HG03139 (cell line): Measurements from ENCODE around the gene INO80E.

ENCODE experiments used
- ATAC-seq: cut with Tn5 transposase; IDR thresholded peaks from one replicate; pipeline ENCODE4 v1.9.1; 2021; ENCODE audit not compliant: unreplicated experiment

The INO80E gene

DNA sequence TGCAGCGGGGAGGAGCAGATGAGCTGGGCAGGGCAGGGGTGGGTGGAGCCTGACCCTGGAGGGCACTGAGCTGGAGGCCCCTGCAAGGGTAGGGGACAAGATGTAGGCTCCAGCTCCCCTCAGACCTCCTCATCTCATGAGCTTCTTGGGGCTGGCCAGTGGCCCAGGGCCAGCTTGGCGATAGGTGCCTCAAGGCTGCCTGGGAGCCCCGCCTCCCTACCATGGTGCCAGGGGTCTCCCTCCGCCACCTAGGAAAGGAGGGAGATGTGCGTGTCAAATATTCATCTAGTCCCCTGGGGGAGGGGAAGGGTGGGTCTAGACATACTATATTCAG lies 4.5 kb upstream of the INO80E start:
- no peak for ATAC-seq

DNA sequence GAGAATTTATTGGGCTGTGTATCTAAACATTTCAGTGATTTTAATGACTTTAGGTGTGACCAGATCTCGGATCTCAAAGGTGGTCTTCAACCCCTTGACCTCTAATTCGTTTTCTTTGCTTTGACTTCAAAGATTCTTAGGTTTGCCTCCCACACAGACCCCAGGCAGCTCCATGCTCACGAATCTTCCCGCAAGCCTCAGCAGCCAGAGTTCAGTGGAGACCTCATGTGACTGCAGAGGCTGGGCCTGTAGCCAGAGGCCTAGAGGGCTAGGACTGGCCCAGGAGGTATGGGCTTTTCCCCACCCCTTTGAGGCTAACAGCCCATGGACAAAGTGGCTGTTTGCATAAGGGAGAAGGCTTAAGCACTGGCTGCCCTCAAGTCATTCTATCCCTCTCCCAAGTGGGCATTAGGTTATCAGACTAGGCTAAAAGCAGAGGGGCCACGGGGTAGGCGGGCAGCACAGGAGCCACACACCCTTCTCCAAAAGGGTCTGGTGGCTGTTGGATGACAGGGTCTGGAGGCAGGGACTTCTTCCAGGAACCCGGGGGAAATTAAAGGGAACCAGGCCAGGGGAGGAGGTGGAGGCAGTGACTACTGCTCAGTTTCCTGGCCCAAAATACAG lies 3.6 kb upstream of the INO80E start:
- ATAC-seq, result no peak

DNA sequence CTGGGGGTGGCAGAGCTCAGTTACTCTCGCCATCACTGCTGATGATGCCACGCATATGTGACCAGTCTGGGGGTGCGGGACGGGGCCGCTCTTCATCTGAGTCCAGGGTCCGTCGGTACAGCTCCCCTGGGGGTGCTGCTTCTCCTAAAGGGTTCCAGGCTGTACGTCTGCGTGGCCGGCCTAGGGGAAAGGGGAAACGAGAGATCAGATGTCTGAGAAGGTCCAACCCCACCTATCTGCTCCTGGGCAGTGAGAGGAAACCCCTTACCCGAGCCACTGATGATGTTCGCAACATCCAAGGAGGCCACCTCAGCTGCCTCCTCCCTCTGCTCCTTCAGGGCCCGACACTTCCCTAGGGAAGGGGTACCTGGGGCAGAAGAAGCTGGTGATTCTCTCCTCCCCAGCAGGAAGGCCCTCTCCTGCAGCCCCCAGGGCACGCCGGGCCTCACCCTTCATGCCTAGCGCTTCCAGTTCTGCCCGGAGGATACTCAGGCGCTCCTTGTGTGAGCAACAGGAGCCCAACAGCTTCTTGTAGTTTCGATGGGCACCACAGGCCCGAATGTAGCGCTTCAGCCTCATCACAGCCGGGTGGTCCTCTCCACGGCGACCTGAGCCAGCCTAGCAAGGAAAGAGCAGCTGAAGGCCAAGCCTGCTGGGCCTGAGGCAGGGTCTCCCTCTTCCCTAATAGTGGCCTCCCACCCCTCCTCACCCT lies 2.7 kb upstream of the INO80E start:
- ATAC-seq, result no peak

DNA sequence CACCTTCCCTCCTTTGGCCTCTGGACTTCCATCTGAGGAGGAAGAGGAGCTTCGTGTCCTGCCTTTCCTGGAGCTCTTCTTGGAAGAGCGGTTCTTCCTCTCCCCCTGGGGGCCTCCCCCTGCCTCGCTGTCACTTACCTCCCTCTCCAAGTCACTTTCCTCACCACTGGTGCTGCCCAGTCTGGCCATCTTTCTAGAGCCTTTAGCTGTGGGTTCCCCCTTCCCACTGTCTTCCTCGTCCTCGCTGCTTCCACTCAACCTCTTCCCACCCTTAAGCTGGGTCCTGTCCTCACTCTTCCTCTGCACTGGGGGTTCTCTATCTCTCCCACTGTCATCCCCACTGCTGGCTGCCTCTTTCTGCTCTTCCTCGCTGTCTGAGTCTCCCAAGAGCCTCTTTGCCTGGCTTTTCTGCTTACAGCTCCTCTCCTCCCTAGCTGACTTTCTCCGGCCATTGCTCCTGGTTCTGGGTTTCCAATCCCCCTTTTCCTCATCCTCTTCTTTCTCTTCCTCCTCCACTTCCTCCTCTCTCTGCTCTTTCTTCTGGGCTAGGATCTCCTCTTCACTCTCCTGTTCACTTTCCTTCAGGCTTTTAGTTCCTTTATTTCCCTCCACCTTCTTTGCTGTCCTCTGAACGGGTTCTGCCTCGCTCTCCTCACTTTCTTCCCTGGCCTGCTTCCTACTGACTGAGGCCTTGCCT lies 2.0 kb upstream of the INO80E start:
- ATAC-seq, result no peak

DNA sequence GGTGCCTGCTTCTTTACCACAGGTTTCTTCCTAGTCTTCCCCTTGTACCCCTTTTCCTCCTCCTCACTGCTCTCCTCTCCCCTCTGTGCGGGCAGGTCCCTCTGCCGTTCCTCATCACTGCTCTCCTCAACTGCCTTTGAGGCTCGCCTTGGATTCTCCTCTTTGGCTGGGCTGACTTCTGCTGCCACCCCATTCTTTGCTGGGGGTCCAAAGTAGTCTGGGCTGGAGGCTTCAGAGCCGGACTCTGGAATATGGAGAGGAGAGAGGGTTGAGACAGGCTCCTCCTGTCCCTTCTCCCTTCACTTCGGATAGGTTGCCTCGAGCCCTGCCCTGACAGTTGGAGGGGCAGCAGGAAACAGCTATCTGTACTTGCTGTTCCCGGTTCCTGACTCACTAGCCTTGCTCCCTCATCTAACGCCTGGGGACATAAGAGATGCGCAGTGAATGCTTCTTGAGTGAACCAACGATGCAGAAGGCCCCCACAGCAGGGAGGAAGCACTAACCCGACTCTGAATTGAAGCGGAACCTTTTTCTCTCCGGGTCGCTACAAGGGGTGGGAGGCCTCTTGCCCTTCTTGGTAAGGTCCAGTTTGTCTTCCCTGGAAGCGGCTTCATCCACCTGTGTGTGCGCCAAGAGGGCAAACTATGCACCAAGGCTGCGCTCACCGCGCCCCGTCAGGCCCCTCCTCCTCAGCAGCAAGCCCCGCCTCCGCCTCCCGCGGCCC lies 1.3 kb upstream of the INO80E start:
- ATAC-seq, result peak; percentile 31

DNA sequence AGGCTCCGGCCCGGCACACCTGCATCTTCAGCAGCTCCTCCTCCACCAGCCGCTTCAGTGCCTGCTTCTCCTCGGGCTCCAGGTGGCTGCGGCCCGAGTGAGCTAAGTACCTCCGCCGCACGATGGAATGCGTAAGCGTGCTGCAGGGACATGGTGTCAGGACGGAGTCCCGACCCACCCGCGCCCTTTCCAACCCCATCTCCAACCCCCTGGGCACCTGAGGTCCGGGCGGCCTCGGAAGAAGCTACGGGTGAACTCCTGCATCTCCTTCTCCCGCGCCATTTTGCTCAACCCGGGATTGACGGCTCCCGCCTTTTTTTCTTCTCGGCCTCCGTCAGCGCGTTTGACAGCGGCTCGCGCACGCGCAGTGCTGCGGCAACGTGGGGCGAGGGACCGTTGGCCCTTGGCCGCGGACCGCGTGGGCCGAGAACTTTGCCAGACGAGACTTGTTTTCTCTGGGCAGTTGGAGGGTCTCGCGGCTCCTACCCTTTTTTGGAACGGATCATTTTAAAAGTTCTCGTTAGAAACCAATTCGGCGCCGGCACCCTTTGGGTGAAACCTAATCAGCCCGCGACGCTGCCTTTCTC lies 624 bp upstream of the INO80E start, which contains the start of gene HIRIP3:
Gene HIRIP3, minus strand, starts transcription at position 294 of the 587 bp plus-strand sequence. Its CDS starts 12 bp downstream, at position 282.
- peak; percentile 38 for ATAC-seq

DNA sequence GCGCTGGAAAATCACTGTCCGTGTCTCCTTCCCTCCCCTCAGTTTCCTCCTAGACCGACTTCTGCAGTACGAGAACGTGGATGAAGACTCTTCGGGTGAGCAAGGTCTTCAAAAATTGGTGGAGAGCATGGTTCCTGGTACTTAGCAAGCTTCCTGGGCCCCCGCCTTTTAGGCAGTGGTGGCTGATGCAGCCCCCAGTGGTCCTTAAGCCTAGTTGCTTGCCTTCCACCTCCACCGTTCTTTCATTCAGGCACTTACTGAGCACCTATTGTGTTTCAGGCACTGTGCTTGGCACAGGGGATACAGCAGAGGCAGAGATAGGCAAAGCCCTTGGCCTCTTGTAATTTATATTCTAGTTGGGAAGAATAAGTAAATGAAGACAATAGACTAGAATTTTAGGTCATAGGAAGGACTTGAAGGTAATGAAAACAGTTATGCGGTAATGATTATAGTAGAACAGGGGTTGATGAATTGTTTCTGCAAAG lies 767 bp downstream of the INO80E start:
- ATAC-seq, result no peak

DNA sequence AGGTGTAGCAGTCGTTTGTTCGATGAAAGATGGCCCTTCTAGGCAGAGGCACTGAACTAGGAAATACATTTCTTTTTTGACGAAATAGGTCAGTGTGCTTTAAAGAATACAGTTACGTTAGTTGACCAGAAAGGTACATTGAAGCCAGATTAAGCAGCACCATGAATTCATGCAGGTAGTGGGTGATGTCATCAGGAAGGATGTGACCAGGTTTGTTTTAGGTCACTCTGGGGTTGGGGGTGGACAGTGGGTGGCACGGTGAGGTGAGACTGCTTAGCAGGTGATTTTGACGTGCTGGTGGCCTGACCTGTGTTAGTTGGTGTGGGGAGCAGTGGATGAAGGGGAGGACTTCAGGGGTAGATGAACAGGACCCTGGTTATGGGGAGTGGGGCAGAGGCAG lies 3.6 kb downstream of the INO80E start:
- ATAC-seq, result no peak

DNA sequence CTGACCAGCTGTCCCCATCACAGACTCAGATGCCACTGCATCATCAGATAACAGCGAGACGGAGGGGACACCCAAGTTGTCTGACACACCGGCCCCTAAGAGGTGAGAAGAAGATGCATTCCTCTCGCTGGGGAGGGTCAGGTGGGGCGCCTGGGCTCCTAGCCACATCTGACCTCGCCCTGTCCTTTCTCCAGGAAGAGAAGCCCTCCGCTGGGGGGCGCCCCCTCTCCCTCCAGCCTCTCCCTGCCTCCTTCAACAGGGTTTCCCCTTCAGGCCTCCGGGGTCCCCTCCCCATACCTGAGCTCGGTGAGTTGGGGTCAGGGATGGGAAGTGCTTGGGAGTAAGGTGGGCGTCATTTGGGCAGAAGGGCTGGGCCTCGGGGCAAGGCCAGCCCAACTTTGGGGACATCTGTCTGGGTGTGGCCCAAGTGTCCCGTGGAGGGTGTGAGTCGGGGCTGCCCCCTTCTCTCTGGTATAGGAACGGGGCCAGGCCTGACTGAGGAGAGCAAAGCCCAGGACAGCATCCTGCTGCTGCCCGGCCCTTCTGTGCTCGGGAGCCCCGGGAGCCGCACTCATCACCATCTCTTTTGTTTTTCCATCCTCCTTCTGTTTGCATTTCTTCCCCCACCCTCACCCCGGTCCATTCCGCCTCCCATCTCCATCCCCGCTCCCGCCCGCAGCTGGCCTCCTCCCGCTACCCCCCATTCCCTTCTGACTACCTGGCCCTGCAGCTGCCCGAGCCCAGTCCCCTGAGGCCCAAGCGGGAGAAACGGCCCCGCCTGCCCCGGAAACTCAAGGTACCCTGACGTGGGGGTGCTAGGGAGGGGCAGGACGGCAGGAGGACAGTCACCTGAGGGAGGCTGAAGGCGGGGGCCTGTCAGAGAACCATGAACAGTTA lies 4.9 kb downstream of the INO80E start:
- ATAC-seq, result no peak

DNA sequence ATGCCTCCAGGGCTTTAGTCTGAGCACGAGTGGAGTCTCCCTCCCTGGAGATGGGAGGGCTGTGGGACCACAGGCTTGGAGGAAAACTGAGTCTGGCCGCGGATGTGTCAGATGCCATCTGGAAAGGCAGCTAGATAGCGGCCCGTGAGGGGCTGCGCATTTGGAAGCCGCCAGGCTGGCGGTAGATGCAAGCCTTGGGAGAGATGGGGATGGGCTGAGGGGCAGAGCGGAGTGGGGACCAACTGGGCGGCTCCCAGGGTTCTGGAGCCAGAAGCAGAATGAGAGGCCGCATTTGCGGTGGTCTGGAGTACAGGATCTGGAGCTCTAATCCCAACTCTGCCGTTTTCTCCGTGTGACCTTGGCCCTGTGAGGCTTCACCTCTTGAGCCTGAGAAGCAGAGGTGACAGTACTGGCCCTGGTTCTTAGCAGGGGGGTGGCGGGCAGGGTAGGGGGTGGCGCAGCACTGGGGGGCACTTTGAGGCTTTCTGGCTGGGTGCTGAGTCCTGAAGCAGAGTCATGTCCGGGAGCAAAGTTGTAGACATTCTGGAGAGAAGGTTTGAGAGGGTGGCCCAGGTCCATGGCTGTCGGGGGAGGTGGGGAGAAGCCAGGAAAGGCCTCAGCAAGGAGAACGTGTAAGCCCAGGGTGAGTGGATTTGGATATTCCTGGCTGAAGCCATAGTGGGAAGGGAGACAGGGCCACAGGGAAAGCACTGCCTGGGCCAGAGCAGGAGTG lies 6.7 kb downstream of the INO80E start:
- no peak for ATAC-seq

DNA sequence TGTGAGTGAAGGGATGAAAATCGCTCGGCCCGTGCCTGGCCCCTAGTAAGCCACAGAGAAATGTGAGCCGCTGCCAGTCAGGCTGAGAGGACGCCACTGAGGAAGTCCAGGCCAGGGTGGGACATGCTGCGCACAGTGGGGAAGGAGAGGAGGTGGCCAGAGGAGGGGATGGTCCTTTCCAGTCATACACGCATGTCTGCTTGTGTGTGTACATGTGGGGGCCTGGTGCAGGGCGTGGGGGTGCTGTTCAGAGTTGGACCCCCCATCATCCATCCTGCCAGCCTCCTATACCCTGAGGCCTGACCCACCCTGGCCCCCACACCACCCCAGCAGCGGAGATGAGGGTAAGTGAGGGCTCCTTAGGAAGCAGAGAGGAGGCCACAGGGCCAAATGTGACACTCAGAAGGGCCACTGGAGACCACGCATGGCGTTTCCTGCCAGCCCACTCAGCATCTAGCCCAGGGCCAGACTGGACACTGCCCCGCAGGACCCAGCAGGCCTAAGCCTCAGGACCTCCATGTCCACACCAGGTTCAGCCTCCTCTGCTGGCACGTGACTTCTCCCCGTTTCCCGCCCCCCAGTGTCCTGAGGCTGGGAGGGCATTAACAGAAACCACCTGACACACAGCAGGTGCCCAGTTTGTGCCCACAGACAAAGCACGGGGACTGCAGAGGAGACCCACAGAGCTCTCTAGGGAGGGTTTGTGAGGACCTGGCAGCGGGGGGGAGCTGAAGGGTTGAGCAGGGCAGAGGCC lies 7.8 kb downstream of the INO80E start:
- ATAC-seq, result no peak

DNA sequence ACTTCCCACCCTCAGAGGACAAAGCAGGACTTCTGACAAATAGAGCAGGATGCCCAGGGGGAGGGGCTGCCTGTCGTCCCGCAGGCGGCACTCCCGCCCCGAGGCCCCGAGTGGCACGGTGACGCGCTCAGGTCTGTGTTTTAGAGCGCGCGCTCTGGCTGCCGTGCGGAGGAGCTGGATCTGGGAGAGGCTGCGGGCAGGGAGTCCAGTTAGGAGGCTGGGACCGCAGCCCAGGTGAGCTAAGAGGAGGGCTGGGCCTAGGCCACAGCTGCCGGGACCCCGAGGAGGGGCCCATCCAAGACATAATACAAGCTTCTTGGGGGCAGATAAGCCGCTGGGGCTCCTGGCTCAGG lies 8.4 kb downstream of the INO80E start:
- ATAC-seq, result no peak

DNA sequence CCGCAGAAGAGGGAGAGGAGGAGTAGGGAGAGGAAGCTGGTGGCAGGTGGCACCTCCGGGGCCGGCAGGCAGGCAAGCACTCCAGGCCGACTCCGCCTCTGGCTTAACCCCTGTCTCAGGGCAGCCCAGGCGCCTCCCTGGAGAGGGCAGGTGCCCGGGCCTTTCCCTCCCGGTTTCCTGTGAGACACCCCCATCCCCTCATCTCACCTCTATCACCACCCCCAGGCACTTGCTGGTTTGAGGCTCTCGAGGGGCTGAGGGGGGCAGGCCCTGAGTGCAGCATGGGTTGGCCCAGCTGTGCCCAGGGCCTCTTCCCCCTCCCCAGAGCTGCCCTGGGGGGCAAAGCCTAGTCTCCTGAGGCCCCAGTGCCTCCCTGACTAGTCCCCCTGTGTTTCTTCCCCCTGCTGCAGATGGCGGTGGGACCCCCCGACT lies 8.8 kb downstream of the INO80E start:
- ATAC-seq, result no peak

DNA sequence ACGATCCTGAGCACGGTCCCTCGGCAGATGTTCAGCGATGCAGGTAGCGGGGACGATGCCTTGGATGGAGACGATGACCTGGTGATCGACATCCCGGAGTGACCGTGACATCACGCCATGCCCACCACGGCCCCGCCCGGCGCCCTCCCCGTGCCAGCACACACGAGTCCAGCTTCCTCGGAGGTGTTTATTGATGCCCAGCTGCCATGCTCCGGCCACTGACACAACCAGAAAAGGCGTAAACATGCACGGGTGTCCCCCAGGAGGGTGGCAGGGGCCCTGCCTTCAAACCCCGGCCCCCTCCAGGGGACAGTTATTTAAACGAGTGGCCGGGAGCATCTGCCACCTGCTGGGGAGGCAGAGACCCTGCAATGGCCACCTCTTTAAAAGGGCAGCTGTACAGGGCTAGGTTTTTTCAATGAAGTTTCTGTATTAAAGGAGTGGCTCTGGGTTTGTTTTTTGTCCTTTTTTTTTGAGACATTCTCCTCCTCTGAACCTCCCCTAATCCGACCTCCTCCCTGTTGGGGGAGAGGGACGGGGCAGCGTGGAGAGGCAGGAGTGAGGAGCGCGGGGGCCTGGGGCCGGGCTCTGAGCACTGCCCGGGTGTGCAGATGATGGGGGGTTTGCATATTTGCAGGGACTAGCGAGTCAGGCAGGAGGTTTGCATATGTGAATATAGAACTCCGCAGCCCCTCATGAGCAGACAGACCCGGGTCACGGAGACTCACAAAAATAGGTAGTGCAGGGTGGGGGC lies 9.5 kb downstream of the INO80E start:
- ATAC-seq, result no peak

DNA sequence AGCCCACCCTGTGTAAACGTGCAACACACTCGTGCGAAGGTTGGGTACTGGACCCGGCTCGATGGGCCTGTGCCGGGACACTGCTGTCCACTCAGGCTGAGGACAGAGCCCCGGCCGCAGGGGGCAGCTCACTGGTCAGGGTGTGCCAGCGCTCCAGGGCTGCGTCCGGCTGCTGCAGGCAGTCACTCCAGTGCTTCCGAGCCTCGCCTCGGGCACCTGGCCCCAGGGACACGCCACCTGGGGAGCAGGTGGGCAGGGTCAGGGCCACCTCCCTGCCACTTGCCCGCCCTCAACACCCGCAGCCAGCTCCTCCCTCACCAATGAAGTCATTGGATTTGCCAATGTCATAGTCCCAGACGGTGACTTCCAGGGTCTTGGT lies 10.0 kb downstream of the INO80E start:
- ATAC-seq, result no peak

DNA sequence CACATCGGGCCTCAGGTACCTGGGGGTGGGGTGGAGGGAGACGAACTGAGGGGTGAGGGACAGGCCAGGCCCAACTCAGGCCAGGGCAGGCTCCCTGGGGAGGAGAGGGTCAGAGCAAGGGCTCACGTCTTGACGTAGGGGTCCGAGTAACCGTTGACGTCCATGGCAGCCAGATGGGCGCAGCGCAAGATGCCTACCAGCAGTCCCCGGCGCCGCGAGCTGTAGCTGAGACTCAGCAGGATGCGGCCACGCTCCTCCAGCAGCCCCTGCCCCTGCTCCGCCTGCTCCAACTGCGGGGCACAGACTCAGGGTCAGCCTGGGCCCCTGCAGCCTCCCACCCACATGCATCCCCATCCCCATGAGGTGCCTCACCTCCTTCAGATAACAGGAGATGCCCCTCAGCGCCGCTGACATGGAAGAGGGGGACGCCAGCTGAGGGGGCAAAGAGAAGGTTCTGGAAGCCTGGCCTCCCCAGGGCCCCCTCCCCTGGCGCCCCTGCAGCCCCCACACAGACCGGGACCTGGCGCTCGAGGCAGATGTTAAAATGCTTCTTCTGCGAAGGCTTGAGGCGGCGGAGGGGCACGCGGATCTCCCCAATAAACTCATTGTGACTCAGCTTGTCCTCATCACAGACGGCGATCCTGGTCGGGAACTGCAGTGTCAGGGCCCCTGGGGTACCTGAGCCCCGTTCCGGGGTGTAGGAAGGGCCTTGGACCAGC lies 10.8 kb downstream of the INO80E start:
- ATAC-seq, result no peak

DNA sequence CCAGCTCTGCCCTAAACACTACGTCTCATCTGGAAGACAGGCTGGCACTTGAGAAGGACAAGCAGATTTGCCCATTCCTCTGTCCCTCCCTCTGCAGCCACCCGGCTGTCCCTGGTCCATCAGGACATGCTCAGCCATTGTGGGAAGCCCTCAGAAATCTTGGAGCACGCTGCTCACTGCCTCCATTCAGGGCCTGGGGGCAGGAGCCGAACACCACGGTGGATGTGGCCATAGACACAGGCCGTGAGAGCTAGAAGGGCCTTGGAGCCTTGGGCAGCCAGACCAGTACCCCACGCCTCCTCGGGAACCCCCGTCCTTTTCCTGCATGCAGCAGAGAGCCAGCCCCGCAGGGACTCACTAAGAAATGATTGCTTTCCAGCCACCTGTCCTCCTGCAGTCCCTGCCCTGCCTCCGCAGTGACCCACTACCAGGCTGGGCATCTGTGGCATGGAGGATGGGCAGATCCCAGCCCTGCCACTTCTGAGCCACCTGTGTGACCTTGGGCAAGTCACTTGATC lies 11.4 kb downstream of the INO80E start:
- no peak for ATAC-seq
